ENCODE data around the gene MAGI2.

DNA sequence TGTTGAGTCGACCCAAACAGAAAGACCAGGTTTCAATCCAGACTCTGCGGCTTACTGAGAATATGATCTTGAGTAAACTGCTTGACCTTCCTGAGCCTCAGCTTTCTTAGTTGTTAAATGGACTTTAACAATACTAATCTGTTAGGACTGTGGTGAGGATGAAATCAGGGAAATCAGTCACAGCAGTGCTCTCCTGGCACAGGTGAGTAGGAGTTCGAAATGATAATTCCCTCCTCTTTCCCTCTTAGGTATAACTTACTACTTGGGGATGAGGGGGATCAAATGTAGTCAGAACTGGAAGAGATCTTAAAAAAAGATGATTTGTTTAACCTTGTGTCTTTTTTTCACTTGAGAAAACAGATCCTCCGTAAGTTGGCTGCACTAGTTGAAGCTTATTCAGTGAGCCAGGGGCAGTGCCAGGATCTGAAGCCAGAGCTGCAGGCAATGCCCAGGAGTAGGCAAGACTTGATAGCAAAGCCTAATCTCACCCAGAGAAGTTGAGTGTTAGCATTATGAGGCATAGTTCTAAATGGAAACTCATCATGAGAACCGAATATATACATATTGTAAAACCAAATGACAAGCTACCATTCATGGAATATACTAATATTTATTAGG is 1.8 kb upstream of the MAGI2 start:
- TF ChIP-seq POLR2A (IDR thresholded peaks at IDR 0.05; ENCODE audit: low read depth, low read length) (no peak), POLR2AphosphoS5 (IDR thresholded peaks at IDR 0.05; ENCODE audit: insufficient read depth, low read depth, low read length) (no peak), EZH2 (IDR thresholded peaks at IDR 0.05; ENCODE audit: borderline replicate concordance, low read depth, low read length, severe bottlenecking) (no peak)
- TF ChIP-seq, protein P1, sequence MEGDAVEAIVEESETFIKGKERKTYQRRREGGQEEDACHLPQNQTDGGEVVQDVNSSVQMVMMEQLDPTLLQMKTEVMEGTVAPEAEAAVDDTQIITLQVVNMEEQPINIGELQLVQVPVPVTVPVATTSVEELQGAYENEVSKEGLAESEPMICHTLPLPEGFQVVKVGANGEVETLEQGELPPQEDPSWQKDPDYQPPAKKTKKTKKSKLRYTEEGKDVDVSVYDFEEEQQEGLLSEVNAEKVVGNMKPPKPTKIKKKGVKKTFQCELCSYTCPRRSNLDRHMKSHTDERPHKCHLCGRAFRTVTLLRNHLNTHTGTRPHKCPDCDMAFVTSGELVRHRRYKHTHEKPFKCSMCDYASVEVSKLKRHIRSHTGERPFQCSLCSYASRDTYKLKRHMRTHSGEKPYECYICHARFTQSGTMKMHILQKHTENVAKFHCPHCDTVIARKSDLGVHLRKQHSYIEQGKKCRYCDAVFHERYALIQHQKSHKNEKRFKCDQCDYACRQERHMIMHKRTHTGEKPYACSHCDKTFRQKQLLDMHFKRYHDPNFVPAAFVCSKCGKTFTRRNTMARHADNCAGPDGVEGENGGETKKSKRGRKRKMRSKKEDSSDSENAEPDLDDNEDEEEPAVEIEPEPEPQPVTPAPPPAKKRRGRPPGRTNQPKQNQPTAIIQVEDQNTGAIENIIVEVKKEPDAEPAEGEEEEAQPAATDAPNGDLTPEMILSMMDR (IDR thresholded peaks at IDR 0.05; ENCODE audit: extremely low read depth in 1 of 2, insufficient read depth in 1 of 2, low read depth in 1 of 2, low read length in 2 of 2) = no peak
- TF ChIP-seq, protein P2, sequence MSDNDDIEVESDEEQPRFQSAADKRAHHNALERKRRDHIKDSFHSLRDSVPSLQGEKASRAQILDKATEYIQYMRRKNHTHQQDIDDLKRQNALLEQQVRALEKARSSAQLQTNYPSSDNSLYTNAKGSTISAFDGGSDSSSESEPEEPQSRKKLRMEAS (IDR thresholded peaks at IDR 0.05; ENCODE audit: insufficient read depth, insufficient read length) = no peak
